ENCODE data around the gene PTMA.

DNA sequence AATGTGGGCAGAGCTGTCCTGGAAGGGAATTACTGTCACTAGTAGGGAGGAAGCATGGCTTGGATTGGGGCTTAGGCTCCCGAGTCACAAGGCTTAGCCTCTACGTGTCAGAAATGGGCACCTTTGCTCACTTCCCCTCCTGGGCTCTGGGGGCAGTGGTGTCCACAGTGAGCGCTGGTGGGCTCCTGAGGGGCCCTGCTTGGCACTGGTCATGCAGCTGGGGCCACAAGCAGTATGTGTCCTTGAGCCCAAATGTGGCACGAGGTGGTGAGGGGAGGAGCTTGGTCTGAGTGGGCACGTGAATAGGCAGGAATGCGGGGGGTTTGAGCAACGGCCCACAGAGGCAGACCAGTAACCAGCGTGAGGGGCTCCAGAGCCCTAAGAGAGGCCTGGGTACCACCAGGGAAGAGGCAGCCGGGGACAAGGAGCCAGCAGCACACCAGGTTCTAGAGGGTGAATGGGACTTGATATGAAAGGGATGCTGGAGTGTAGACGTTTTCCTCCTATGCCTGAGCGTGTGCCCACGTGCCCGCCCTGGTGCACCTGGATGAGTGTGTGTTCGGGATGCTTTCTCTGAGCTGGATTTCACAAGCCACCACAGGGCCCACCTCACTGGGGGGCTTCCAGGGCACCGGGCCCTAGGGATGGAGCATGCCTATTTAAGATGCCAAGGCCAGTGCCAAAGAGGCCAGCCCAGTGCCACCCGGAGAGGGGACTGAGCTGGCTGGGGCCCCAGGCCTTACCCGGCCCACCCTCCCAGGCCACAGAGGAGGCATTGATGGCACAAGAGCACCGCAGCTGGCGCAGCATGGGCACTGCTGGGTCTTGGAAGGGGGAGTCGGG is 22.8 kb upstream of the PTMA start:
- TF ChIP-seq, protein P1, sequence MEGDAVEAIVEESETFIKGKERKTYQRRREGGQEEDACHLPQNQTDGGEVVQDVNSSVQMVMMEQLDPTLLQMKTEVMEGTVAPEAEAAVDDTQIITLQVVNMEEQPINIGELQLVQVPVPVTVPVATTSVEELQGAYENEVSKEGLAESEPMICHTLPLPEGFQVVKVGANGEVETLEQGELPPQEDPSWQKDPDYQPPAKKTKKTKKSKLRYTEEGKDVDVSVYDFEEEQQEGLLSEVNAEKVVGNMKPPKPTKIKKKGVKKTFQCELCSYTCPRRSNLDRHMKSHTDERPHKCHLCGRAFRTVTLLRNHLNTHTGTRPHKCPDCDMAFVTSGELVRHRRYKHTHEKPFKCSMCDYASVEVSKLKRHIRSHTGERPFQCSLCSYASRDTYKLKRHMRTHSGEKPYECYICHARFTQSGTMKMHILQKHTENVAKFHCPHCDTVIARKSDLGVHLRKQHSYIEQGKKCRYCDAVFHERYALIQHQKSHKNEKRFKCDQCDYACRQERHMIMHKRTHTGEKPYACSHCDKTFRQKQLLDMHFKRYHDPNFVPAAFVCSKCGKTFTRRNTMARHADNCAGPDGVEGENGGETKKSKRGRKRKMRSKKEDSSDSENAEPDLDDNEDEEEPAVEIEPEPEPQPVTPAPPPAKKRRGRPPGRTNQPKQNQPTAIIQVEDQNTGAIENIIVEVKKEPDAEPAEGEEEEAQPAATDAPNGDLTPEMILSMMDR (IDR thresholded peaks at IDR 0.05), result no peak
- TF ChIP-seq POLR2A (IDR thresholded peaks at IDR 0.05) (no peak), POLR2AphosphoS5 (IDR thresholded peaks at IDR 0.05) (no peak), EP300 (IDR thresholded peaks at IDR 0.05; ENCODE audit: low read depth) (no peak)

Measured in transverse colon (tissue), 4 donors.